Osteocyte (in vitro differentiated cells): Measurements from ENCODE around the gene WNT5A. TPM values are rescaled to one million over a fixed set of nuclear protein-coding genes. Genes with fewer than 3 reads are reported as not detected.
A peak's percentile ranks its signal among the peaks of the same experiment; 100 is the strongest.

ENCODE experiments used
- DNase-seq: peaks from one replicate; pipeline ENCODE4 v3.0.0; 2021; ENCODE audit warnings: mixed read lengths; ENCODE audit not compliant: unreplicated experiment; ENCODE audit errors: extremely low spot score
- H3K27ac Mint-ChIP-seq: one replicate; pipeline ENCODE4 v1.8.0; 2021; ENCODE audit warnings: mild to moderate bottlenecking, mixed read lengths; ENCODE audit not compliant: unreplicated experiment
- H3K27me3 Mint-ChIP-seq: one replicate; pipeline ENCODE4 v1.8.0; 2021; ENCODE audit warnings: mixed read lengths; ENCODE audit not compliant: unreplicated experiment
- H3K36me3 Mint-ChIP-seq: one replicate; pipeline ENCODE4 v1.8.0; 2021; ENCODE audit warnings: mixed read lengths; ENCODE audit not compliant: unreplicated experiment
- H3K4me1 Mint-ChIP-seq: one replicate; pipeline ENCODE4 v1.8.0; 2021; ENCODE audit warnings: mixed read lengths; ENCODE audit not compliant: unreplicated experiment
- H3K4me3 Mint-ChIP-seq: one replicate; pipeline ENCODE4 v1.8.0; 2021; ENCODE audit warnings: mild to moderate bottlenecking, moderate library complexity, mixed read lengths; ENCODE audit not compliant: unreplicated experiment
- H3K9me3 Mint-ChIP-seq: one replicate; pipeline ENCODE4 v1.8.0; 2021; ENCODE audit warnings: mixed read lengths; ENCODE audit not compliant: unreplicated experiment
- total RNA-seq: library from RNA; stranded (reverse); gene quantifications from 2 replicates; pipeline ENCODE4 v1.2.1, GENCODE V29; 2021
- TF ChIP-seq, protein P1 (sequence below): fragments of 200-600 bp; sonication (generic); IDR thresholded peaks from 2 replicates; pipeline ENCODE4 v1.5.0; 2021; ENCODE audit warnings: antibody characterized with exemption, mild to moderate bottlenecking, moderate library complexity

Gene WNT5A
- total RNA-seq, 1 donor from 2014 or later: 30.4 TPM

DNA sequence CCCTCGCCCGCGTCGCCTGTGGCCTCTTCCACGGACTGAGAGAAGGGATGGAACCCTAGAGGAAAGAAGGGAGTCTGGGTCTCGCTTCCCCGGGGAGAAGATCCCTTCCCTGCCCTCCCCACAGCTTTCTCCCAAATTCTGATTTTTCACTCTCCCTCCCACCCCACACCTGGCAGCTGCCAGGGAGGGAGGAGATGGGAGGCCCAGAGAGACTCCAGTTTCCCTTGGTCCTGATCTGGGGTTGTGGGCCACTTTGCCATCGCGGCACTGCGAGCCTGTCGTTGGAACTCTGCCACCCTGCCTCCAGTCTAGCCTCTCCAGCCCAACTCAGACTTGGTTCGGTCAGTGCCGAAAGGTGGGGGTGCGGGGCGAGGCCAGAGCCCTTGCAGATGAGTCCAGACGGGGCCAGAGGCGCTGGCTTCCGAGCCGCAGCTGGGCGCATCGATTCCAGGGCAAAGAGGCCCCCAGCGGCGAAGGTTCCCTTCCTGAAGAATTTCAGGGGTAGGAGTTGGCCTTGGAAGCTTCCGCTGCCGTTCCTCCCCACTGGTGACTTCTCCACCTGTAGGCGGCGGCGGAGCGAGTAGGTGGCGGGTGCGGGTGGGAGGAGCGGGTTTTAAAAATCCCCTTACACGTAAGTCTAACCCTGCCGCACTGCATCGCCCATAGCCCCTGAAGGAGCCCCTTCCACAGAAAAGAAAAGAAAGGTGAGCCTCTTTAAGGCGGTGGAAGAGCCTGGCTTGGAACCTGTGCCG is 5.2 kb downstream of the WNT5A start:
- Mint-ChIP-seq H3K4me3 (peak overlapping the region; percentile 73), H3K27me3 (no peaks in the 10 kb centered on the region), H3K27ac (peak overlapping the region; percentile 65), H3K36me3 (peaks cover 11% of the 10 kb centered on the region), H3K9me3 (no peaks in the 10 kb centered on the region), H3K4me1 (peaks cover 52% of the 10 kb centered on the region)
- no peak for DNase-seq
- TF ChIP-seq, protein P1, sequence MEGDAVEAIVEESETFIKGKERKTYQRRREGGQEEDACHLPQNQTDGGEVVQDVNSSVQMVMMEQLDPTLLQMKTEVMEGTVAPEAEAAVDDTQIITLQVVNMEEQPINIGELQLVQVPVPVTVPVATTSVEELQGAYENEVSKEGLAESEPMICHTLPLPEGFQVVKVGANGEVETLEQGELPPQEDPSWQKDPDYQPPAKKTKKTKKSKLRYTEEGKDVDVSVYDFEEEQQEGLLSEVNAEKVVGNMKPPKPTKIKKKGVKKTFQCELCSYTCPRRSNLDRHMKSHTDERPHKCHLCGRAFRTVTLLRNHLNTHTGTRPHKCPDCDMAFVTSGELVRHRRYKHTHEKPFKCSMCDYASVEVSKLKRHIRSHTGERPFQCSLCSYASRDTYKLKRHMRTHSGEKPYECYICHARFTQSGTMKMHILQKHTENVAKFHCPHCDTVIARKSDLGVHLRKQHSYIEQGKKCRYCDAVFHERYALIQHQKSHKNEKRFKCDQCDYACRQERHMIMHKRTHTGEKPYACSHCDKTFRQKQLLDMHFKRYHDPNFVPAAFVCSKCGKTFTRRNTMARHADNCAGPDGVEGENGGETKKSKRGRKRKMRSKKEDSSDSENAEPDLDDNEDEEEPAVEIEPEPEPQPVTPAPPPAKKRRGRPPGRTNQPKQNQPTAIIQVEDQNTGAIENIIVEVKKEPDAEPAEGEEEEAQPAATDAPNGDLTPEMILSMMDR: peak; percentile 20

DNA sequence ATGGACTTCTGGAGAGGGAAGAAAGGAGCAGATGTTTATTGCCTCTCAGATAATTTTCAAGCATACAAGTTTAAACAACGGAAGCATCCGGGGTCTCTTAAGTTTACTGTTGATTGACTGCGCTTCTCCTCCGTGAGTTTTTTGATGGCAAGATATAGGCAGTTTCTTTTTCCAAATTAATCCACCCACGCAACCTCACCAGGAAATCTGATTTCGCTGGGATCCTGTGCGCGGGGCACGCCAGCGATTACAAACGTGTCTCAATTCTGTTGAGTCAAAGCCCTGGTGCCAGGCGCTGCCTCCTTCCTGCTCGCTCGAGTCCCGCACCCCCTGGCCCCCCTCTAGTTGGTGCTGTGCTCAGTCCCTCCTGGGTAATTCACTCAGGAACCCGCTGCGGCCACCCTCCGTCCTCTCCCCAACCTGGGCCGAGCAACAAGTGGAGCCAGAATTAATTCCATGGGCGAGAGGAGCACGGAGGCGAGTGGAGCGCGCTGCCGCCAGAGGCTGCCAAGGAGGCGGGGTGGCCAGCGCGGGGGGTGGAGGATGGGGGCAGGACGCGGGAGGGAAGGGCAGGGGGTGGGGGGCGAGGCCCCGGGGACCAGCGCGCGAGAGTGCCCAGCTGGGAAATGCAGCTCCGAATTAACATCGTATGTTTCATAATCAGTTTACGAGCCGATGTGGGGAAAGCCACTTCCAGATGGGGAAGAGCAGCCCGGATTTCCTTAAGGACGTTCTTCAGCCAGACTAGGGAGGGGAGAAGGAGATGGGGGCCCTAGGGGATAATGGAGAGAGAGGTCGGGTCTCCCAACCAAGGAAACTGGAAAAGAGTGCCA is 6.0 kb downstream of the WNT5A start:
- TF ChIP-seq, protein P1: peak; percentile 12
- H3K4me1 Mint-ChIP-seq: peaks cover 56% of the 10 kb centered on the region
- H3K9me3 Mint-ChIP-seq: no peaks in the 10 kb centered on the region
- peak overlapping the region; percentile 73 for H3K4me3 Mint-ChIP-seq
- H3K36me3 Mint-ChIP-seq: peaks cover 16% of the 10 kb centered on the region
- DNase-seq: no peak
- peak overlapping the region; percentile 65 for H3K27ac Mint-ChIP-seq
- H3K27me3 Mint-ChIP-seq: no peaks in the 10 kb centered on the region

DNA sequence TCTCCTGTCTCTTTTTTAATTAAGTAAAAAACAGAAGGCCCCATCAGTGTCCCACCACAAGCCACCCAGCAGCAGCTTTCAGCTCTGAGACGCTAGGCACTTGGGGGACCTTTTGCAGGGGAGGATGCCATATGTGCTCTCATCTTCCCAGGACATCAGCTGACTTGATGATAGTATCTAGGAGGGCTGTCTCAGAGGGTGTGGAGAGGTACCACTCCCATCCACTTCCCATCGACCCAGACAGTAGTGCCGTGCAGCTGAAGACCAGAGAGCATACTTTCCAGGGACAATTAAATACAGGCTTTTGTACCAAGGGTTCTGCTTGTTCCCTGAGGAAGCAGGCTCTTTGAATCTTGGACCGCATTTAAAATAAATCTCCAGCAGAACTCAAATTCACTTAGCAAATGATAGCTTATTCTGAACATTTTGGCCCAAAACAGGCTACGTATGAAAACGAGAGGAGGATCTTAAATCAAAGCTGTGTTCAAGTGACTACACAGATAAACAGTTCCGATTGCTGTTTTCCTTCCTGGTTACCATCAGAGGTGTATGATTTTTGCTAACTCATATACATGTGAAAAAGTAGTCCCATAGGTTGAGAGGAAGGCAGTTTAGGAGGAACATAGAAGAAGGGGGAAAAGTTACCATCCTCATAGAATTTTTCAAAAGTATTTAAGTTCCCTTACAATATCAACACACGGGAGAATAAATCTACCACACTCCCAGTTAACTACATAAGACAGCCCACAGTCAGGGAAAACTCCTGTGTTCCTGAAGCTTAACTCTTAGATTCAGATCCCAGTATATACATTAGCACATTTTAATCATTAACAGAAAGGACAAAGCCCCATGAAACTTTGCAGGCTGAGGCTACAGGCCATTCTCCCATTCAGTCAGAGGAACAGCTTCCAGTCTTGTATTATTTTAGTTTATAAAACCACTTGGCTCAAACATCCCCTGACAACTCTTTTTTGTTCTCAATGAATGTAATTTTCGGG is 9.5 kb downstream of the WNT5A start:
- TF ChIP-seq, protein P1: no peak
- Mint-ChIP-seq H3K4me3 (no peak overlapping the region), H3K36me3 (peaks cover 33% of the 10 kb centered on the region), H3K27ac (no peak overlapping the region), H3K27me3 (no peaks in the 10 kb centered on the region), H3K4me1 (peaks cover 25% of the 10 kb centered on the region), H3K9me3 (no peaks in the 10 kb centered on the region)
- DNase-seq: peak; percentile 49

DNA sequence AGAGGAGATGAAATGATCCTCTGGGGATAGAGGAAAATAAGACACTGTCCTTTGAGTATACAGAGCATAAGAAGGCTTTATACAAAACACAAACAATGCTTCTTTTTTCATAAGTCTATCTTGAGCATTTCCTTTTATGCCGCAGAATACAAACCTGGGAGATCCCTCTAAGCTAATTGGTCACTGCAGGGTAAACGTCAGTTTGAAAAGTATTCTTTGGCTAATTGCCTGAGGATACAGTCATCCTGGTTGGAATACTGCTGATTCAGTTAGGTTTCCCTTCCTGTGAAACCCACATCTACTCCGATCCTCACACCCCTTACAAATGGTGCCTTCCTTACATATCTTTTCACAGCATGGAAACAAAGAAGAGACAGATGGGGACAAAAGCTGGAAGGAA is 10.6 kb downstream of the WNT5A start:
- no peak overlapping the region for H3K4me3 Mint-ChIP-seq
- TF ChIP-seq, protein P1: no peak
- no peaks in the 10 kb centered on the region for H3K27me3 Mint-ChIP-seq
- H3K36me3 Mint-ChIP-seq: peaks cover 40% of the 10 kb centered on the region
- no peak for DNase-seq
- no peaks in the 10 kb centered on the region for H3K9me3 Mint-ChIP-seq
- H3K4me1 Mint-ChIP-seq: peaks cover 15% of the 10 kb centered on the region
- H3K27ac Mint-ChIP-seq: no peak overlapping the region
